ENCODE results near the gene GP1BA. TPM values are rescaled to one million over a fixed set of nuclear protein-coding genes. Genes with fewer than 3 reads are reported as not detected.

GP1BA gene
- total RNA-seq = under 0.01 TPM

DNA sequence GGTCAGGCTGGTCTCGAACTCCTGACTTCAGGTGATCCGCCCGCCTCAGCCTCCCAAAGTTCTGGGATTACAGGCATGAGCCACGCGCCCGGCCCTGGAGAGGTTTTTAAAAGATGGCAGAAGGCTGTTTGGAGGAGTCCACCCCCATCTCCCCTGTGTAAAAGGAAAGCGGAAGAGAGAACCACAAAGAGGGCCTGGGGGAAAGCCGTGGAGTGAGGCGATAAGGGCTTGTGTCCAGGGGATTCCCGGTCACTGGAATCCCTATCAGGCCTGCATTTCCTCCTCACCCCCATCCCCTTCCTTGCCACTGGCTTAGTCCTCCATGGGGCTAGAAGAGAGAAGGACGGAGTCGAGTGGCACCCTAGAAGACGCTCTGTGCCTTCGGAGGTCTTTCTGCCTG is at the start of gene GP1BA:
GP1BA (plus strand) TSS at position 315 of the 400 bp plus-strand sequence. CDS start 328 bp downstream, outside the sequence.
- H3K9ac ChIP-seq (ENCODE audit: low read depth in 1 of 3, low read length in 3 of 3) = no peak within 1 kb of the TSS
- peaks cover 24 to 28% (median 26%) of the 10 kb centered on the region in 3 donors for H3K4me1 ChIP-seq (ENCODE audit: control insufficient read depth in 3 of 3, insufficient read depth in 3 of 3, low read length in 3 of 3)
- H3K27me3 ChIP-seq (ENCODE audit: control insufficient read depth in 3 of 3, insufficient read depth in 3 of 3, low read length in 3 of 3) = no peaks in the 10 kb centered on the region
- H3K36me3 ChIP-seq (ENCODE audit: control insufficient read depth in 3 of 3, insufficient read depth in 3 of 3, low read length in 3 of 3) = peaks cover 5 to 14% (median 13%) of the 10 kb centered on the region in 3 donors
- no peak within 1 kb of the TSS for H3K27ac ChIP-seq (ENCODE audit: low read depth, low read length)
- H3K9me3 ChIP-seq (ENCODE audit: control insufficient read depth in 3 of 3, low read length in 3 of 3) = no peaks in the 10 kb centered on the region
- no peak within 1 kb of the TSS for H3K4me3 ChIP-seq (ENCODE audit: low read length in 3 of 3)

- Histone ChIP-seq H3K9ac (ENCODE audit: low read depth in 1 of 3, low read length in 3 of 3) (no peak overlapping the region), H3K27me3 (ENCODE audit: control insufficient read depth in 3 of 3, insufficient read depth in 3 of 3, low read length in 3 of 3) (no peaks in the 10 kb centered on the region), H3K9me3 (ENCODE audit: control insufficient read depth in 3 of 3, low read length in 3 of 3) (no peaks in the 10 kb centered on the region), H3K36me3 (ENCODE audit: control insufficient read depth in 3 of 3, insufficient read depth in 3 of 3, low read length in 3 of 3) (peaks cover 40 to 46% (median 40%) of the 10 kb centered on the region in 3 donors), H3K27ac (ENCODE audit: low read depth, low read length) (no peak overlapping the region), H3K4me3 (ENCODE audit: low read length in 3 of 3) (no peak overlapping the region), H3K4me1 (ENCODE audit: control insufficient read depth in 3 of 3, insufficient read depth in 3 of 3, low read length in 3 of 3) (peaks cover 0 to 3% (median 0%) of the 10 kb centered on the region in 3 donors)
Observed at GRCh38 chr17:4884489-4884888, 47.6 kb upstream of the GP1BA start.

DNA sequence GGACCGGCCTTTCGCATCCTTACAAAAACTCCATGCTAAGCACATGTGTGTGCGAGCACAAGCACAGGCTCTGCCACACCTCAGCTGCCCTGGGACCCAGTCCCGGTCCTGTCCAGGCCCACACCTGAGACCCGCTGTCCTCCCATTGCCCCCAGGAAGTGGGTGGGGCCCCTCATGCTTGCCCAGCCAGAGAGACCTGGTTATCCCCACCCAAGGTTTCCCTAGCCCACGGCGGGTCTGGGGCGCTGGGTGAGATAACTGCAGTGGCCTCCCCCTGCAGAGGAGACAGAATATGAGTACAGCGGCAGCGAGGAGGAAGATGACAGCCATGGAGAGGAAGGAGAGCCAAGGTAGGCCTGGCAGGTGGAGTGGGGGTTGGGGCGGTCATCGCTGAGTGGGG is 45.2 kb upstream of the GP1BA start:
- Histone ChIP-seq H3K4me1 (ENCODE audit: control insufficient read depth in 3 of 3, insufficient read depth in 3 of 3, low read length in 3 of 3) (peaks cover 0 to under 1% (median 0%) of the 10 kb centered on the region in 3 donors), H3K9me3 (ENCODE audit: control insufficient read depth in 3 of 3, low read length in 3 of 3) (no peaks in the 10 kb centered on the region), H3K27ac (ENCODE audit: low read depth, low read length) (no peak overlapping the region), H3K27me3 (ENCODE audit: control insufficient read depth in 3 of 3, insufficient read depth in 3 of 3, low read length in 3 of 3) (no peaks in the 10 kb centered on the region), H3K9ac (ENCODE audit: low read depth in 1 of 3, low read length in 3 of 3) (no peak overlapping the region), H3K4me3 (ENCODE audit: low read length in 3 of 3) (no peak overlapping the region), H3K36me3 (ENCODE audit: control insufficient read depth in 3 of 3, insufficient read depth in 3 of 3, low read length in 3 of 3) (peaks cover 52 to 58% (median 58%) of the 10 kb centered on the region in 3 donors)

DNA sequence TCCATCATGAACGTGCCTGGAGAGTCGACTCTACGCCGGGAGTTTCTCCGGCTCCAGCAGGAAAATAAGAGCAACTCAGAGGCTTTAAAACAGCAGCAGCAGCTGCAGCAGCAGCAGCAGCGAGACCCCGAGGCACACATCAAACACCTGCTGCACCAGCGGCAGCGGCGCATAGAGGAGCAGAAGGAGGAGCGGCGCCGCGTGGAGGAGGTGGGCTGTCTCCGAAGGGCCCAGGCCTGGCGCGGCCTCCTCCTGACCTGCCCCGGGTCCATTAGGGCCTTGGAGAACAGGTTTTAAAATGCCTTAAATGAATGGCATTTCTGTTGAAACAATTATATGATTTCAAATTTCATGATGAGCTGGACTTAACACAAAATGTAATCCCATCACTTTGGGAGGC is 44.5 kb upstream of the GP1BA start:
- Histone ChIP-seq H3K4me3 (ENCODE audit: low read length in 3 of 3) (no peak overlapping the region), H3K27ac (ENCODE audit: low read depth, low read length) (no peak overlapping the region), H3K27me3 (ENCODE audit: control insufficient read depth in 3 of 3, insufficient read depth in 3 of 3, low read length in 3 of 3) (no peaks in the 10 kb centered on the region), H3K9me3 (ENCODE audit: control insufficient read depth in 3 of 3, low read length in 3 of 3) (no peaks in the 10 kb centered on the region), H3K36me3 (ENCODE audit: control insufficient read depth in 3 of 3, insufficient read depth in 3 of 3, low read length in 3 of 3) (peaks cover 57 to 63% (median 59%) of the 10 kb centered on the region in 3 donors), H3K9ac (ENCODE audit: low read depth in 1 of 3, low read length in 3 of 3) (no peak overlapping the region), H3K4me1 (ENCODE audit: control insufficient read depth in 3 of 3, insufficient read depth in 3 of 3, low read length in 3 of 3) (no peaks in the 10 kb centered on the region)

GRCh38 chr17:4891411-4892410 is 40.4 kb upstream of the GP1BA start:
- Histone ChIP-seq H3K36me3 (ENCODE audit: control insufficient read depth in 3 of 3, insufficient read depth in 3 of 3, low read length in 3 of 3) (peaks cover 73 to 77% (median 73%) of the 10 kb centered on the region in 3 donors), H3K27me3 (ENCODE audit: control insufficient read depth in 3 of 3, insufficient read depth in 3 of 3, low read length in 3 of 3) (no peaks in the 10 kb centered on the region), H3K4me3 (ENCODE audit: low read length in 3 of 3) (no peak overlapping the region), H3K9me3 (ENCODE audit: control insufficient read depth in 3 of 3, low read length in 3 of 3) (no peaks in the 10 kb centered on the region), H3K27ac (ENCODE audit: low read depth, low read length) (no peak overlapping the region), H3K9ac (ENCODE audit: low read depth in 1 of 3, low read length in 3 of 3) (no peak overlapping the region), H3K4me1 (ENCODE audit: control insufficient read depth in 3 of 3, insufficient read depth in 3 of 3, low read length in 3 of 3) (no peaks in the 10 kb centered on the region)

- no peak overlapping the region for H3K9ac ChIP-seq (ENCODE audit: low read depth in 1 of 3, low read length in 3 of 3)
- no peaks in the 10 kb centered on the region for H3K27me3 ChIP-seq (ENCODE audit: control insufficient read depth in 3 of 3, insufficient read depth in 3 of 3, low read length in 3 of 3)
- H3K4me3 ChIP-seq (ENCODE audit: low read length in 3 of 3) = no peak overlapping the region
- H3K27ac ChIP-seq (ENCODE audit: low read depth, low read length) = no peak overlapping the region
- H3K9me3 ChIP-seq (ENCODE audit: control insufficient read depth in 3 of 3, low read length in 3 of 3) = no peaks in the 10 kb centered on the region
- H3K36me3 ChIP-seq (ENCODE audit: control insufficient read depth in 3 of 3, insufficient read depth in 3 of 3, low read length in 3 of 3) = peaks cover 65 to 75% (median 68%) of the 10 kb centered on the region in 3 donors
- no peaks in the 10 kb centered on the region for H3K4me1 ChIP-seq (ENCODE audit: control insufficient read depth in 3 of 3, insufficient read depth in 3 of 3, low read length in 3 of 3)
Observed at GRCh38 chr17:4892499-4893221, 39.4 kb upstream of the GP1BA start.

GRCh38 chr17:4893272-4893671 is 38.8 kb upstream of the GP1BA start:
- Histone ChIP-seq H3K4me3 (ENCODE audit: low read length in 3 of 3) (no peak overlapping the region), H3K36me3 (ENCODE audit: control insufficient read depth in 3 of 3, insufficient read depth in 3 of 3, low read length in 3 of 3) (peaks cover 64 to 71% (median 68%) of the 10 kb centered on the region in 3 donors), H3K9ac (ENCODE audit: low read depth in 1 of 3, low read length in 3 of 3) (no peak overlapping the region), H3K27ac (ENCODE audit: low read depth, low read length) (no peak overlapping the region), H3K27me3 (ENCODE audit: control insufficient read depth in 3 of 3, insufficient read depth in 3 of 3, low read length in 3 of 3) (no peaks in the 10 kb centered on the region), H3K9me3 (ENCODE audit: control insufficient read depth in 3 of 3, low read length in 3 of 3) (no peaks in the 10 kb centered on the region), H3K4me1 (ENCODE audit: control insufficient read depth in 3 of 3, insufficient read depth in 3 of 3, low read length in 3 of 3) (no peaks in the 10 kb centered on the region)

GRCh38 chr17:4893721-4894560 is 38.1 kb upstream of the GP1BA start:
- peaks cover 64 to 71% (median 68%) of the 10 kb centered on the region in 3 donors for H3K36me3 ChIP-seq (ENCODE audit: control insufficient read depth in 3 of 3, insufficient read depth in 3 of 3, low read length in 3 of 3)
- H3K9me3 ChIP-seq (ENCODE audit: control insufficient read depth in 3 of 3, low read length in 3 of 3) = no peaks in the 10 kb centered on the region
- no peak overlapping the region for H3K27ac ChIP-seq (ENCODE audit: low read depth, low read length)
- H3K27me3 ChIP-seq (ENCODE audit: control insufficient read depth in 3 of 3, insufficient read depth in 3 of 3, low read length in 3 of 3) = peaks cover 0 to 6% (median 6%) of the 10 kb centered on the region in 3 donors
- no peak overlapping the region for H3K4me3 ChIP-seq (ENCODE audit: low read length in 3 of 3)
- peaks cover 0 to 5% (median 3%) of the 10 kb centered on the region in 3 donors for H3K4me1 ChIP-seq (ENCODE audit: control insufficient read depth in 3 of 3, insufficient read depth in 3 of 3, low read length in 3 of 3)
- no peak overlapping the region for H3K9ac ChIP-seq (ENCODE audit: low read depth in 1 of 3, low read length in 3 of 3)

DNA sequence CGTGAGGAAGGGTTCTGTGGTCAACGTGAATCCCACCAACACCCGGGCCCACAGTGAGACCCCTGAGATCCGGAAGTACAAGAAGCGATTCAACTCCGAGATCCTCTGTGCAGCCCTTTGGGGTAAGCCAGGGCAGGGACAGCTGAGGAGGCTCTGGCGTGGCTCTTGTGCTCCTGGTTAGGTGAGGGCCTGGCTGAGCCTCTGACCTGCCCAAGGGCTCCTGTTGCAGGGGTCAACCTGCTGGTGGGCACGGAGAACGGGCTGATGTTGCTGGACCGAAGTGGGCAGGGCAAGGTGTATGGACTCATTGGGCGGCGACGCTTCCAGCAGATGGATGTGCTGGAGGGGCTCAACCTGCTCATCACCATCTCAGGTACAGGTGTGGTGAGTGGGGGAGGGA is 37.0 kb upstream of the GP1BA start:
- Histone ChIP-seq H3K4me3 (ENCODE audit: low read length in 3 of 3) (no peak overlapping the region), H3K27ac (ENCODE audit: low read depth, low read length) (no peak overlapping the region), H3K36me3 (ENCODE audit: control insufficient read depth in 3 of 3, insufficient read depth in 3 of 3, low read length in 3 of 3) (peaks cover 63 to 67% (median 64%) of the 10 kb centered on the region in 3 donors), H3K9ac (ENCODE audit: low read depth in 1 of 3, low read length in 3 of 3) (no peak overlapping the region), H3K27me3 (ENCODE audit: control insufficient read depth in 3 of 3, insufficient read depth in 3 of 3, low read length in 3 of 3) (peaks cover 0 to 18% (median 12%) of the 10 kb centered on the region in 3 donors), H3K9me3 (ENCODE audit: control insufficient read depth in 3 of 3, low read length in 3 of 3) (no peaks in the 10 kb centered on the region), H3K4me1 (ENCODE audit: control insufficient read depth in 3 of 3, insufficient read depth in 3 of 3, low read length in 3 of 3) (peaks cover 6 to 12% (median 10%) of the 10 kb centered on the region in 3 donors)
